ENCODE data around the gene HOXA9.

GRCh38 chr7:27144781-27145164, 20.6 kb downstream of the HOXA9 start:
- TF ChIP-seq, protein P1, sequence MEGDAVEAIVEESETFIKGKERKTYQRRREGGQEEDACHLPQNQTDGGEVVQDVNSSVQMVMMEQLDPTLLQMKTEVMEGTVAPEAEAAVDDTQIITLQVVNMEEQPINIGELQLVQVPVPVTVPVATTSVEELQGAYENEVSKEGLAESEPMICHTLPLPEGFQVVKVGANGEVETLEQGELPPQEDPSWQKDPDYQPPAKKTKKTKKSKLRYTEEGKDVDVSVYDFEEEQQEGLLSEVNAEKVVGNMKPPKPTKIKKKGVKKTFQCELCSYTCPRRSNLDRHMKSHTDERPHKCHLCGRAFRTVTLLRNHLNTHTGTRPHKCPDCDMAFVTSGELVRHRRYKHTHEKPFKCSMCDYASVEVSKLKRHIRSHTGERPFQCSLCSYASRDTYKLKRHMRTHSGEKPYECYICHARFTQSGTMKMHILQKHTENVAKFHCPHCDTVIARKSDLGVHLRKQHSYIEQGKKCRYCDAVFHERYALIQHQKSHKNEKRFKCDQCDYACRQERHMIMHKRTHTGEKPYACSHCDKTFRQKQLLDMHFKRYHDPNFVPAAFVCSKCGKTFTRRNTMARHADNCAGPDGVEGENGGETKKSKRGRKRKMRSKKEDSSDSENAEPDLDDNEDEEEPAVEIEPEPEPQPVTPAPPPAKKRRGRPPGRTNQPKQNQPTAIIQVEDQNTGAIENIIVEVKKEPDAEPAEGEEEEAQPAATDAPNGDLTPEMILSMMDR (IDR thresholded peaks at IDR 0.05; ENCODE audit: control extremely low read depth in 1 of 3, insufficient read depth in 1 of 3, low read depth in 1 of 3, low read length in 3 of 3) = no peak
- TF ChIP-seq KDM5A (IDR thresholded peaks at IDR 0.05; ENCODE audit: low read length) (no peak), YY1 (IDR thresholded peaks at IDR 0.05; ENCODE audit: low read depth, low read length) (no peak), TAF7 (optimal IDR thresholded peaks at IDR 0.05; ENCODE audit: borderline replicate concordance, low read depth, low read length) (no peak), SAP30 (IDR thresholded peaks at IDR 0.05; ENCODE audit: insufficient read depth, insufficient replicate concordance, low read length) (no peak), EZH2 (IDR thresholded peaks at IDR 0.05; ENCODE audit: low read depth, low read length, severe bottlenecking) (no peak), EP300 (IDR thresholded peaks at IDR 0.05; ENCODE audit: borderline replicate concordance in 1 of 2, low read depth in 2 of 2, low read length in 2 of 2) (no peak), TEAD4 (IDR thresholded peaks at IDR 0.05; ENCODE audit: low read depth, low read length) (no peak), PHF8 (conservative IDR thresholded peaks at IDR 0.05; ENCODE audit: low read depth, low read length) (no peak), JUN (IDR thresholded peaks at IDR 0.05; ENCODE audit: low read depth, low read length) (no peak), POLR2AphosphoS5 (IDR thresholded peaks at IDR 0.05; ENCODE audit: low read depth, low read length) (no peak), GABPA (IDR thresholded peaks at IDR 0.05; ENCODE audit: borderline replicate concordance, insufficient read depth, low read length) (no peak)

Measured in H1 (cell line).